Dermis blood vessel endothelial cell (primary cell): ENCODE measurements around the gene DHRS7C. TPM values are rescaled to one million over a fixed set of nuclear protein-coding genes. Genes with fewer than 3 reads are reported as not detected.

Source experiments
- DNase-seq: peaks from one replicate; pipeline ENCODE4 v3.0.0; 2010
- total RNA-seq: library from RNA; depleted of rRNA; stranded (reverse); fragments of >200 nt; gene quantifications from 2 replicates; pipeline ENCODE4 v1.2.3, GENCODE V29; 2014

The DHRS7C gene
- total RNA-seq, 1 donor from 2014 or later, result not detected

- no peak for DNase-seq
Measured at GRCh38 chr17:9760266-9760665, 31.1 kb downstream of the DHRS7C start.

- no peak for DNase-seq
Measured at GRCh38 chr17:9755083-9755482, 36.3 kb downstream of the DHRS7C start.

GRCh38 chr17:9750524-9750923, 40.9 kb downstream of the DHRS7C start:
- no peak for DNase-seq

GRCh38 chr17:9729735-9730420, 61.5 kb downstream of the DHRS7C start:
- DNase-seq, result no peak

- peak; percentile 62 for DNase-seq
Measured at GRCh38 chr17:9729034-9729650, 62.2 kb downstream of the DHRS7C start.

- DNase-seq, result no peak
Measured at GRCh38 chr17:9728564-9728963, 62.8 kb downstream of the DHRS7C start.

- no peak for DNase-seq
Measured at GRCh38 chr17:9728005-9728404, 63.4 kb downstream of the DHRS7C start.

- DNase-seq, result no peak
Measured at GRCh38 chr17:9726291-9726690, 65.1 kb downstream of the DHRS7C start.

GRCh38 chr17:9725575-9725974, 65.8 kb downstream of the DHRS7C start:
- DNase-seq, result no peak

Other genes starting within 250 kb of the DHRS7C start
- 67.3 and 76.6 TPM in 2 replicates for gene STX8, start 215.8 kb downstream of the DHRS7C start, total RNA-seq
- gene CFAP52, start 214.9 kb downstream of the DHRS7C start, total RNA-seq, result not detected in 2 replicates
- under 0.01 and 0.19 TPM in 2 replicates for gene USP43, start 146.1 kb downstream of the DHRS7C start, total RNA-seq
- gene GSG1L2, start 30.5 kb upstream of the DHRS7C start, total RNA-seq, result not detected in 2 replicates
- gene GLP2R, start 34.3 kb upstream of the DHRS7C start, total RNA-seq, result 0.17 TPM in 1 of 2 replicates, not detected in the other
- gene RCVRN, start 113.7 kb upstream of the DHRS7C start, total RNA-seq, result not detected in 2 replicates